Calu3 (cell line): ENCODE measurements around the gene RAB44. TPM values are rescaled to one million over a fixed set of nuclear protein-coding genes. Genes with fewer than 3 reads are reported as not detected.
A peak's percentile ranks its signal among the peaks of the same experiment; 100 is the strongest.

Source experiments
- Bru-seq: library from RNA; stranded (reverse); fragments of 400-500 nt; gene quantifications from one replicate; lab custom pipeline; 2021; lab: Mats Ljungman, UMichigan
- BruChase-seq, 2 experiments: library from RNA; stranded (reverse); fragments of 400-500 nt; gene quantifications; one replicate each; lab custom pipeline; 2021; lab: Mats Ljungman, UMichigan
- BruUV-seq: library from RNA; stranded (reverse); fragments of 400-500 nt; replicated peaks from 2 replicates; lab custom pipeline; 2021; lab: Mats Ljungman, UMichigan
- CTCF ChIA-PET: fragments of 300-600 bp; sonication (Branson Sonifier 250); formaldehyde crosslinking; loops from one replicate; lab custom pipeline; 2022; ENCODE audit warnings: antibody characterized with exemption; lab: Charles Lee
- DNase-seq: peaks from one replicate; pipeline ENCODE4 v3.0.0; 2022
- H3K27ac Mint-ChIP-seq: one replicate; pipeline ENCODE4 v1.8.0; 2022; ENCODE audit warnings: mixed read lengths; ENCODE audit not compliant: unreplicated experiment
- H3K27me3 Mint-ChIP-seq: one replicate; pipeline ENCODE4 v1.8.0; 2022; ENCODE audit warnings: mixed read lengths; ENCODE audit not compliant: unreplicated experiment
- H3K36me3 Mint-ChIP-seq: one replicate; pipeline ENCODE4 v1.8.0; 2022; ENCODE audit warnings: mild to moderate bottlenecking, moderate library complexity, mixed read lengths; ENCODE audit not compliant: insufficient read depth, unreplicated experiment
- H3K4me1 Mint-ChIP-seq: one replicate; pipeline ENCODE4 v1.8.0; 2022; ENCODE audit warnings: mild to moderate bottlenecking, low read depth, mixed read lengths; ENCODE audit not compliant: unreplicated experiment
- H3K4me3 Mint-ChIP-seq: one replicate; pipeline ENCODE4 v1.8.0; 2022; ENCODE audit warnings: mild to moderate bottlenecking, low read depth, moderate library complexity, mixed read lengths; ENCODE audit not compliant: unreplicated experiment
- H3K9me3 Mint-ChIP-seq: one replicate; pipeline ENCODE4 v1.8.0; 2022; ENCODE audit warnings: low read depth, mixed read lengths; ENCODE audit not compliant: unreplicated experiment
- CTCF ChIP-seq: fragments of 200-600 bp; IDR thresholded peaks from one replicate; pipeline ENCODE4 v1.8.0; 2022; ENCODE audit warnings: antibody characterized with exemption; ENCODE audit not compliant: unreplicated experiment
- intact Hi-C: fragments of 100-400 bp; cut with micrococcal nuclease; formaldehyde crosslinking; loops from one replicate; pipeline ENCODE4 v1.10.0; 2022; ENCODE audit not compliant: unreplicated experiment
- long read RNA-seq: library from polyadenylated mRNA; stranded (forward); transcript quantifications from one replicate; pipeline ENCODE4 v2.0.0, GENCODE V29; 2022
- total RNA-seq: library from RNA; stranded (reverse); gene quantifications from 2 replicates; pipeline ENCODE4 v1.2.3, GENCODE V29; 2022

RAB44 gene
- total RNA-seq (not detected in 2 replicates), Bru-seq, nascent RNA (percentile 10 among the genes with signal in this experiment), BruChase-seq, experiment 1, labeled RNA remaining after a 6-hour chase (percentile 3 among the genes with signal in this experiment), BruChase-seq, experiment 2, labeled RNA remaining after a 2-hour chase (percentile 14 among the genes with signal in this experiment)
- long read RNA-seq, result 0 reads

- H3K27ac Mint-ChIP-seq, result no peak within 1 kb of the TSS
- no peak for DNase-seq
- intact Hi-C loops, result no loop called here
- BruUV-seq, result no TSS peak
- H3K9me3 Mint-ChIP-seq, result no peaks in the 10 kb centered on the region
- no peak within 1 kb of the TSS for H3K4me3 Mint-ChIP-seq
- CTCF ChIA-PET, result no interaction called here
- peaks cover 14% of the 10 kb centered on the region for H3K27me3 Mint-ChIP-seq
- no peak for TF ChIP-seq CTCF
- no peaks in the 10 kb centered on the region for H3K36me3 Mint-ChIP-seq
- H3K4me1 Mint-ChIP-seq, result peaks cover 11% of the 10 kb centered on the region
These were observed at the start of gene RAB44 for GRCh38 chr6:36697481-36697903. Gene RAB44 (plus strand): TSS chr6:36697826. CDS start chr6:36704236, 6,410 bp downstream.

- TF ChIP-seq CTCF, result no peak
- no peaks in the 10 kb centered on the region for H3K27me3 Mint-ChIP-seq
- peaks cover 10% of the 10 kb centered on the region for H3K4me1 Mint-ChIP-seq
- DNase-seq, result no peak
- no peaks in the 10 kb centered on the region for H3K36me3 Mint-ChIP-seq
- no TSS peak for BruUV-seq
- CTCF ChIA-PET, result no interaction called here
- intact Hi-C loops, result no loop called here
- no peaks in the 10 kb centered on the region for H3K9me3 Mint-ChIP-seq
- H3K27ac Mint-ChIP-seq, result no peak overlapping the region
- no peak overlapping the region for H3K4me3 Mint-ChIP-seq
These were observed 48.5 kb upstream of the RAB44 start for GRCh38 chr6:36649086-36649485.

- Mint-ChIP-seq H3K27me3 (no peaks in the 10 kb centered on the region), H3K36me3 (no peaks in the 10 kb centered on the region), H3K27ac (no peak overlapping the region), H3K4me3 (no peak overlapping the region), H3K4me1 (peaks cover 10% of the 10 kb centered on the region), H3K9me3 (no peaks in the 10 kb centered on the region)
- TF ChIP-seq CTCF, result no peak
- no TSS peak for BruUV-seq
- CTCF ChIA-PET, result no interaction called here
- intact Hi-C loops, result no loop called here
- DNase-seq, result no peak
These were observed 47.7 kb upstream of the RAB44 start for GRCh38 chr6:36649701-36650484.

- no peak overlapping the region for H3K27ac Mint-ChIP-seq
- H3K27me3 Mint-ChIP-seq, result no peaks in the 10 kb centered on the region
- no peak overlapping the region for H3K4me3 Mint-ChIP-seq
These were observed 46.7 kb upstream of the RAB44 start for GRCh38 chr6:36650848-36651478.

More at GRCh38 chr6:36650848-36651478, 46.7 kb upstream of the RAB44 start:
- intact Hi-C loops, result no loop called here
- no peaks in the 10 kb centered on the region for H3K9me3 Mint-ChIP-seq
- no peak for TF ChIP-seq CTCF
- peaks cover 10% of the 10 kb centered on the region for H3K4me1 Mint-ChIP-seq
- DNase-seq, result no peak
- no peaks in the 10 kb centered on the region for H3K36me3 Mint-ChIP-seq
- CTCF ChIA-PET, result interaction anchor here (0.6 kb wide), 1 partner anchor 244 kb away, joined by 5 read pairs; no protein-coding TSS in a partner anchor
- no TSS peak for BruUV-seq
